Gastroesophageal sphincter (tissue), 3 donors: ENCODE results near the gene AURKA.

Experiments
- EP300 ChIP-seq: sonication (generic); formaldehyde crosslinking; IDR thresholded peaks from one replicate; pipeline ENCODE4 v1.6.1; 2017; ENCODE audit warnings: antibody characterized with exemption, mild to moderate bottlenecking
- POLR2A ChIP-seq, 2 donors: fragments of 450-650 bp; IDR thresholded peaks; one replicate each; pipeline ENCODE4 v1.6.1; 2017; ENCODE audit warnings: antibody characterized with exemption in 2 of 2, mild to moderate bottlenecking in 2 of 2, moderate library complexity in 1 of 2
- POLR2AphosphoS5 ChIP-seq: sonication (generic); formaldehyde crosslinking; IDR thresholded peaks from one replicate; pipeline ENCODE4 v1.6.1; 2017; ENCODE audit warnings: antibody characterized with exemption
- TF ChIP-seq, protein P1 (sequence below), 4 experiments: fragments of 200-600 bp in 2 of 4; fragments of 450-650 bp in 2 of 4; sonication (generic) in 1 of 4; IDR thresholded peaks; one replicate each; pipeline ENCODE4 v1.5.1; 2017 to 2019; ENCODE audit warnings: antibody characterized with exemption in 4 of 4, mild to moderate bottlenecking in 2 of 4, moderate library complexity in 2 of 4

DNA sequence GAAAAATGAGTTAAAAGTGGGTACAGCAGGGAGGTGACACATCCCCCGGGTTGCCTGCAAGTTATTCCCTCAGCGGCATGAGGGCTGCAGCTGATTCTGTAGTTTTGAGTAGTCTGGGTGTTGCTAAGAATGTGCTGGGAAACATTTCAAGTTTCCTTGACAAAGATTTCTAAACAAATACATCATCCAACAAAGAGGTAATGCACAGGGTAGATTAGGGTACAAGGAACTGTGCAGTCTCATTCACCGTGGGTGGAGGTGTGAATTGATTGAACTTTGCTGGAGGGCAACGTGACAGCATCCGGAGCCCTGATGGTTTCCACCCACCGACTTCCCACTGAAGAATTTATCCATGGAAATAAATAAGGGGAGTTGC, 41.9 kb upstream of the AURKA start:
- TF ChIP-seq, protein P1, sequence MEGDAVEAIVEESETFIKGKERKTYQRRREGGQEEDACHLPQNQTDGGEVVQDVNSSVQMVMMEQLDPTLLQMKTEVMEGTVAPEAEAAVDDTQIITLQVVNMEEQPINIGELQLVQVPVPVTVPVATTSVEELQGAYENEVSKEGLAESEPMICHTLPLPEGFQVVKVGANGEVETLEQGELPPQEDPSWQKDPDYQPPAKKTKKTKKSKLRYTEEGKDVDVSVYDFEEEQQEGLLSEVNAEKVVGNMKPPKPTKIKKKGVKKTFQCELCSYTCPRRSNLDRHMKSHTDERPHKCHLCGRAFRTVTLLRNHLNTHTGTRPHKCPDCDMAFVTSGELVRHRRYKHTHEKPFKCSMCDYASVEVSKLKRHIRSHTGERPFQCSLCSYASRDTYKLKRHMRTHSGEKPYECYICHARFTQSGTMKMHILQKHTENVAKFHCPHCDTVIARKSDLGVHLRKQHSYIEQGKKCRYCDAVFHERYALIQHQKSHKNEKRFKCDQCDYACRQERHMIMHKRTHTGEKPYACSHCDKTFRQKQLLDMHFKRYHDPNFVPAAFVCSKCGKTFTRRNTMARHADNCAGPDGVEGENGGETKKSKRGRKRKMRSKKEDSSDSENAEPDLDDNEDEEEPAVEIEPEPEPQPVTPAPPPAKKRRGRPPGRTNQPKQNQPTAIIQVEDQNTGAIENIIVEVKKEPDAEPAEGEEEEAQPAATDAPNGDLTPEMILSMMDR (IDR thresholded peaks at IDR 0.05) = no peak
- TF ChIP-seq POLR2A (IDR thresholded peaks at IDR 0.05) (no peak), EP300 (no peak), POLR2AphosphoS5 (no peak)
